Heart right ventricle (tissue), 16 donors: ENCODE measurements around the gene ME1. TPM values are rescaled to one million over a fixed set of nuclear protein-coding genes. Genes with fewer than 3 reads are reported as not detected.

Experiments used
- ATAC-seq, 8 donors: fragments of 200-7000 bp; cut with Tn5 transposase; one replicate each; pipeline ENCODE4 v1.9.1; 2020; ENCODE audit warnings: mild to moderate bottlenecking in 8 of 8, moderate library complexity in 8 of 8, moderate number of reproducible peaks in 1 of 8
- DNase-seq, 2 donors: peaks; one replicate each; pipeline ENCODE4 v3.0.0-alpha.2; 2020
- H3K27ac ChIP-seq, 10 donors: fragments of 200-600 bp; sonication (generic) in 2 of 10; one replicate each; pipeline versions ENCODE4 v1.5.0 to v1.8.0; 2020 to 2022; ENCODE audit warnings: mild to moderate bottlenecking in 3 of 10
- H3K27me3 ChIP-seq, 7 donors: fragments of 200-600 bp; one replicate each; pipeline ENCODE4 v1.8.0; 2021 to 2022; ENCODE audit warnings: mild to moderate bottlenecking in 2 of 7
- H3K36me3 ChIP-seq, 9 donors: fragments of 200-600 bp; sonication (generic) in 1 of 9; one replicate each; pipeline versions ENCODE4 v1.5.0 to v1.8.0; 2020 to 2022; ENCODE audit warnings: mild to moderate bottlenecking in 2 of 9
- H3K4me1 ChIP-seq, 9 donors: fragments of 200-600 bp; sonication (generic) in 1 of 9; one replicate each; pipeline versions ENCODE4 v1.5.0 to v1.8.0; 2020 to 2022; ENCODE audit warnings: mild to moderate bottlenecking in 4 of 9
- H3K4me3 ChIP-seq, 10 donors: fragments of 200-600 bp; sonication (generic) in 2 of 10; one replicate each; pipeline versions ENCODE4 v1.5.0 to v1.8.0; 2020 to 2022; ENCODE audit warnings: mild to moderate bottlenecking in 7 of 10, moderate library complexity in 2 of 10
- H3K9me3 ChIP-seq, 11 donors: fragments of 200-600 bp in 10 of 11; sonication (generic) in 2 of 11; one replicate each; pipeline versions ENCODE4 v1.5.0 to v1.8.0; 2013 to 2022; ENCODE audit warnings: mild to moderate bottlenecking in 2 of 11, control low read depth in 1 of 11, moderate library complexity in 1 of 11
- WGBS, 2 donors: extraction: QIAGEN DNeasy Blood & Tissue Kit; methylation state at CpG; one replicate each; pipeline ENCODE4 v1.1.7; 2013; ENCODE audit warnings: inconsistent platforms in 1 of 2; 5-methylcytosine and 5-hydroxymethylcytosine counted together
- intact Hi-C, 10 donors: fragments of 100-400 bp; cut with DNase I; formaldehyde crosslinking; loops; one replicate each; pipeline versions ENCODE4 v1.11.1 to v1.14.2; 2022
- polyA plus RNA-seq, 2 donors: library from polyadenylated mRNA; stranded (reverse); fragments of 200-250 nt; gene quantifications; one replicate each; pipeline ENCODE4 v1.2.3, GENCODE V29; 2013
- total RNA-seq, 10 donors: library from RNA; stranded (reverse); fragmentation: NEBNext Ultra II Directional in 3 of 10; extraction: Animal tissue kit (Norgen Biotek cat#: 25700) in 3 of 10; gene quantifications; one replicate each; pipeline versions ENCODE4 v1.2.1 to v1.2.4, GENCODE V29; 2021 to 2023
- TF ChIP-seq, protein P1 (sequence below), 9 donors: fragments of 200-600 bp; sonication (generic) in 2 of 9; IDR thresholded peaks; one replicate each; pipeline versions ENCODE4 v1.5.0 to v1.8.0; 2021 to 2022; ENCODE audit warnings: antibody characterized with exemption in 9 of 9, mild to moderate bottlenecking in 5 of 9, moderate library complexity in 1 of 9
- donor health status: Arrhythmogenic right ventricular cardiomyopathy.
- donor health status: ischemic (EF 13 %, LVEDD 7.1; RV severe dilation, severe dysfunction).
- donor health status: healthy with polysubstance abuse.
- donor health status: DM: no; HTN: yes; CAD: no.
- donor health status: DM: no; HTN: no; CAD: no.
- donor health status: ischemic (EF 25% LVEDD 6.9; RV normal size, moderate dysfunction).
- donor health status: ischemic (EF 25% LVEDD 5.7; RV mildly dilated, moderate dysfunction).
- donor health status: healthy.
- donor health status: DM: yes; HTN: yes; CAD: no.
- donor health status: Ischemic cardiomyopathy.
- donor health status: ischemic (EF 35%, LVEDD 5.7; RV mildly dilated, moderate dysfunction).
- donor health status: nonischemic (EF 11% LVEDD 7.7; RV severe dilation, severe dysfunction).
- donor health status: DM: yes; HTN: yes; CAD: no.
- donor health status: PGD.
- donor health status: ischemic (EF 29% LVEDD 5.4; RV normal size, mild dysfunction).
- donor health status: nonischemic (EF 23%, LVEDD 6.1; RV moderate dilation, normal function).

Gene ME1
- total and polyA plus RNA-seq, 12 donors = 4.1 to 26.6 (median 17.2) TPM

DNA sequence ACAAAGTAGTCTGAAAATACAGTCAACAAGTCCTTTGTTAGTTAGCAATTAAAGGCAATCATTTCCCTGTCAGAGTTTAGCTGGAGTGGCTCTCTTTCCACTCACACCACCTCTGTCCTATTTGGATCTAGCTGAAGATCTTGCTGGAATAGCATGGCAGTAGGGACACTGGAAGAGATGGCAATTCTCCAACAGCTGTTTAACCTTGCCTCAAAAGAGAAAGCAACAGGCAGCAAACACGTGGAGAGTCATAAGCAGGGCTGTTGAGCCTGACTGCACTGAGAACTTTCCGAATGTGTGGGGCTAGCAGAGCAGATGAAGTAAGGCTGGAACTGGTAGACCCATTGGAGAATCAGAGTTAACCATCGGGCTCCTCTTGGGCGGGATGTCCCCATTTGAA lies 43.5 kb upstream of the ME1 start:
- no peaks in the 10 kb centered on the region for H3K27me3 ChIP-seq
- WGBS, 2 donors = 37 to 54% methylated on average over 4 of the region's 4 CpGs
- no peak overlapping the region for H3K4me3 ChIP-seq
- intact Hi-C loops = loop anchor here in 1 of 10 donors (5.0 kb wide), 1 partner anchor 42 kb away; the partner anchor contains the start of gene ME1
- DNase-seq = peak in 1 of 2 donors; percentile 10
- H3K36me3 ChIP-seq = no peaks in the 10 kb centered on the region
- TF ChIP-seq, protein P1, sequence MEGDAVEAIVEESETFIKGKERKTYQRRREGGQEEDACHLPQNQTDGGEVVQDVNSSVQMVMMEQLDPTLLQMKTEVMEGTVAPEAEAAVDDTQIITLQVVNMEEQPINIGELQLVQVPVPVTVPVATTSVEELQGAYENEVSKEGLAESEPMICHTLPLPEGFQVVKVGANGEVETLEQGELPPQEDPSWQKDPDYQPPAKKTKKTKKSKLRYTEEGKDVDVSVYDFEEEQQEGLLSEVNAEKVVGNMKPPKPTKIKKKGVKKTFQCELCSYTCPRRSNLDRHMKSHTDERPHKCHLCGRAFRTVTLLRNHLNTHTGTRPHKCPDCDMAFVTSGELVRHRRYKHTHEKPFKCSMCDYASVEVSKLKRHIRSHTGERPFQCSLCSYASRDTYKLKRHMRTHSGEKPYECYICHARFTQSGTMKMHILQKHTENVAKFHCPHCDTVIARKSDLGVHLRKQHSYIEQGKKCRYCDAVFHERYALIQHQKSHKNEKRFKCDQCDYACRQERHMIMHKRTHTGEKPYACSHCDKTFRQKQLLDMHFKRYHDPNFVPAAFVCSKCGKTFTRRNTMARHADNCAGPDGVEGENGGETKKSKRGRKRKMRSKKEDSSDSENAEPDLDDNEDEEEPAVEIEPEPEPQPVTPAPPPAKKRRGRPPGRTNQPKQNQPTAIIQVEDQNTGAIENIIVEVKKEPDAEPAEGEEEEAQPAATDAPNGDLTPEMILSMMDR (IDR thresholded peaks at IDR 0.05) = no peak
- peak in 7 of 8 donors; percentile 20 to 89 (median 64) for ATAC-seq
- H3K9me3 ChIP-seq = no peaks in the 10 kb centered on the region
- no peak overlapping the region for H3K27ac ChIP-seq
- H3K4me1 ChIP-seq = peaks cover 0 to 19% (median 5%) of the 10 kb centered on the region in 9 donors

DNA sequence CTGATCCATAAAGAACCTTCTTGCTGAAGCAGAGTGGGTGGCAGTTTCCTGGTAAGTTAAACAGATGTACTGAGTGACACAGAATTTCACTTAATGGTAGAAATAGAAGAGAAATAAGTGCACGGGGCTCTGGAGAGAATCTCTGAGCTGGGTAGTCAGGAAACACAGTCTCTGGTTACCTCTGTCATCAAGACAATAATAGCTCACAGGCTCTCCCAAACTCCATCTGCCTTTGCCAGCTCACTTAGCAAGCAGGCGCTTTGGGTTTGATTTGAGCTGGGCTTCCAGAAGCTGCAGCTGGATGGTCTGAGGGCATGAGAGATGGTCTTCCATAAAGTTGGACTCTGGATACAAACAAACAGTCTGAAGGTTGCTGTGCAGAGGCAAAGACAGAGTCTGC lies 41.9 kb upstream of the ME1 start:
- Histone ChIP-seq H3K4me3 (no peak overlapping the region), H3K9me3 (no peaks in the 10 kb centered on the region), H3K27ac (no peak overlapping the region), H3K27me3 (no peaks in the 10 kb centered on the region), H3K4me1 (peaks cover 0 to 28% (median 5%) of the 10 kb centered on the region in 9 donors), H3K36me3 (no peaks in the 10 kb centered on the region)
- 51 to 52% methylated on average over 2 of the region's 2 CpGs for WGBS, 2 donors
- TF ChIP-seq, protein P1 (IDR thresholded peaks at IDR 0.05) = no peak
- ATAC-seq (peak in 6 of 8 donors; percentile 56 to 83 (median 79)), DNase-seq (no peak)
- intact Hi-C loops = loop anchor here in 1 of 10 donors (5.0 kb wide), 1 partner anchor 40 kb away; the partner anchor contains the start of gene ME1

DNA sequence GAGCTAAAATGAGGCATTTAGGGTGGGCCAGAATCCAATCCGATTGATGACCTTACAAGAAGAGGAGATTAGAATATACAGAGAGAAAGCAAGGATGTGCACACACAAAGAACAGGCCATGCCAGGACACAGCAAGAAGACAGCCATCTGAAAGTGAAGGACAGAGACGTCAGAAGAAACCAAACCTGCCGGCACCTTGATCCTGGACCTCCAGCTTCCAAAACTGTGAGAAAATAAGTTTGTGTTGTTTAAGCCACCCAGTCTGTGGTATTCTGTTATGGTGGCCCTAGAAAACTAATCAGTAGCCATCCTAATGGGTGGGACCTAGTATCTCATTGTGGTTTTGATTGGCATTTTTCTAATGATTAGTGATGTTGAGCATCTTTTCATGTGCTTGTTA lies 39.7 kb upstream of the ME1 start:
- H3K4me3 ChIP-seq = no peak overlapping the region
- H3K4me1 ChIP-seq = peaks cover 0 to 40% (median 5%) of the 10 kb centered on the region in 9 donors
- peak overlapping the region in 1 of 10 donors; percentile 27 for H3K27ac ChIP-seq
- intact Hi-C loops = loop anchor here in 1 of 10 donors (5.0 kb wide), 1 partner anchor 38 kb away; the partner anchor contains the start of gene ME1
- no peaks in the 10 kb centered on the region for H3K9me3 ChIP-seq
- no peaks in the 10 kb centered on the region for H3K27me3 ChIP-seq
- H3K36me3 ChIP-seq = no peaks in the 10 kb centered on the region
- TF ChIP-seq, protein P1 (IDR thresholded peaks at IDR 0.05) = no peak
- WGBS, 2 donors = 87 to 92% methylated on average over 3 of the region's 3 CpGs
- DNase-seq (no peak), ATAC-seq (no peak)

DNA sequence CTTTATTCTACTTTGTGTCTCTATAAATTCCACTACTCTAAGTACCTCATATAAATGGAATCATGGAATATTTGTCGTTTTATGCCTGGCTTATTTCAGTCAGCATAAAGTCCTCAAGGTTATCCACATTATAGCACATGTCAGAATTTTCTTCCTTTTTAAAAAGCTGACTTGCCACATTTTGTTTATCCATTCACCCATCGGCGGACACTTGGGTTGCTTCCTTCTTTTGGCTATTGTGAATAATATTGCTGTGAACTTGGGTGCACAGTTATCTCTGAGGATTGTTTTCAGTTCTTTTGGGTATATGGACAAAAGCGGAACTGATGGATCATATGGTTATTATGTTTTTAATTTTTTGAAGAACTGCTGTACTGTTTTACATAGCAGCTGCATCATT lies 39.1 kb upstream of the ME1 start:
- Histone ChIP-seq H3K4me3 (no peak overlapping the region), H3K9me3 (no peaks in the 10 kb centered on the region), H3K27me3 (no peaks in the 10 kb centered on the region), H3K27ac (peak overlapping the region in 1 of 10 donors; percentile 52), H3K36me3 (no peaks in the 10 kb centered on the region), H3K4me1 (peaks cover 0 to 40% (median 5%) of the 10 kb centered on the region in 9 donors)
- ATAC-seq (no peak), DNase-seq (no peak)
- TF ChIP-seq, protein P1 (IDR thresholded peaks at IDR 0.05) = no peak
- intact Hi-C loops = loop anchor here in 1 of 10 donors (5.0 kb wide), 1 partner anchor 38 kb away; the partner anchor contains the start of gene ME1
- WGBS, 2 donors = 65 to 71% methylated on average over 4 of the region's 4 CpGs
